ENCODE results near the gene CDH22.

DNA sequence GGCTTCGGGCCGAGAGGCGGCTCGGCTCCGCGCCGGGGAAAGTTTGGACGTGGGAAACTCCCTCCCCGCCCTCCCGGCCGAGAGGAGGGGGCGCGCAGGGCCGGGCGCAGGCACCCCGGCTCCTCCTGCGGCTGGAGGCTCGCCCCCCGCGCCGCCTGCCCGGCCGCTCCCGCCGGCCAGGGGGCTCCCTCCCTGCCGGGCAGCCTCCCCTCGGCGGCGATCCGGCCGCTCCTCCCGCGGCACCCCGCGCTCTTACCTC is 370 bp downstream of the CDH22 start:
- no peak for TF ChIP-seq POLR2A (IDR thresholded peaks at IDR 0.05)
- TF ChIP-seq, protein P1, sequence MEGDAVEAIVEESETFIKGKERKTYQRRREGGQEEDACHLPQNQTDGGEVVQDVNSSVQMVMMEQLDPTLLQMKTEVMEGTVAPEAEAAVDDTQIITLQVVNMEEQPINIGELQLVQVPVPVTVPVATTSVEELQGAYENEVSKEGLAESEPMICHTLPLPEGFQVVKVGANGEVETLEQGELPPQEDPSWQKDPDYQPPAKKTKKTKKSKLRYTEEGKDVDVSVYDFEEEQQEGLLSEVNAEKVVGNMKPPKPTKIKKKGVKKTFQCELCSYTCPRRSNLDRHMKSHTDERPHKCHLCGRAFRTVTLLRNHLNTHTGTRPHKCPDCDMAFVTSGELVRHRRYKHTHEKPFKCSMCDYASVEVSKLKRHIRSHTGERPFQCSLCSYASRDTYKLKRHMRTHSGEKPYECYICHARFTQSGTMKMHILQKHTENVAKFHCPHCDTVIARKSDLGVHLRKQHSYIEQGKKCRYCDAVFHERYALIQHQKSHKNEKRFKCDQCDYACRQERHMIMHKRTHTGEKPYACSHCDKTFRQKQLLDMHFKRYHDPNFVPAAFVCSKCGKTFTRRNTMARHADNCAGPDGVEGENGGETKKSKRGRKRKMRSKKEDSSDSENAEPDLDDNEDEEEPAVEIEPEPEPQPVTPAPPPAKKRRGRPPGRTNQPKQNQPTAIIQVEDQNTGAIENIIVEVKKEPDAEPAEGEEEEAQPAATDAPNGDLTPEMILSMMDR (IDR thresholded peaks at IDR 0.05): no peak

Data from esophagus squamous epithelium (tissue), 4 donors.